ENCODE data around the gene LRRIQ1.

DNA sequence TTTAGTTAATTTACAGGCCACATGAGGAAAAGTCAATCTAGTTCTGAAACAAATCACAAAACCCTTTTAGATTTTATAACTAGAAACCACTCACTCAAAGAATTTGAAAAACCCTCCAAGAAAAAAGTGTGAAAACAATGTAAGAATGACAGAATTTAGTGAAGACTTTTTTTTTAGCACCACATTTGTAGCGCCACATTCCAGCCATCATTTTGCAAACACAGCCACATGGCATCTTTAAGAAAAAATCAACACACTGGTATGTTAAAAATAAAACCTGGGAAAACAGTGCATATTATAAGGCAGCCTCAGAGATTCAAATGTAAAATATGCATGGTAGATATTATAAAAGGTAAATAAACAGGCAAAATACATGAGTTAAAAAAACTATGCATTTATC is 221.5 kb downstream of the LRRIQ1 start:
- TF ChIP-seq, protein P1, sequence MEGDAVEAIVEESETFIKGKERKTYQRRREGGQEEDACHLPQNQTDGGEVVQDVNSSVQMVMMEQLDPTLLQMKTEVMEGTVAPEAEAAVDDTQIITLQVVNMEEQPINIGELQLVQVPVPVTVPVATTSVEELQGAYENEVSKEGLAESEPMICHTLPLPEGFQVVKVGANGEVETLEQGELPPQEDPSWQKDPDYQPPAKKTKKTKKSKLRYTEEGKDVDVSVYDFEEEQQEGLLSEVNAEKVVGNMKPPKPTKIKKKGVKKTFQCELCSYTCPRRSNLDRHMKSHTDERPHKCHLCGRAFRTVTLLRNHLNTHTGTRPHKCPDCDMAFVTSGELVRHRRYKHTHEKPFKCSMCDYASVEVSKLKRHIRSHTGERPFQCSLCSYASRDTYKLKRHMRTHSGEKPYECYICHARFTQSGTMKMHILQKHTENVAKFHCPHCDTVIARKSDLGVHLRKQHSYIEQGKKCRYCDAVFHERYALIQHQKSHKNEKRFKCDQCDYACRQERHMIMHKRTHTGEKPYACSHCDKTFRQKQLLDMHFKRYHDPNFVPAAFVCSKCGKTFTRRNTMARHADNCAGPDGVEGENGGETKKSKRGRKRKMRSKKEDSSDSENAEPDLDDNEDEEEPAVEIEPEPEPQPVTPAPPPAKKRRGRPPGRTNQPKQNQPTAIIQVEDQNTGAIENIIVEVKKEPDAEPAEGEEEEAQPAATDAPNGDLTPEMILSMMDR (conservative IDR thresholded peaks at IDR 0.05; ENCODE audit: low read depth, low read length): no peak
- TF ChIP-seq EZH2 (IDR thresholded peaks at IDR 0.05; ENCODE audit: borderline replicate concordance, low read depth, low read length, poor library complexity, severe bottlenecking): no peak
